HL-60 (cell line): ENCODE measurements around the gene RUNX2.

Experiments
- DNase-seq, 2 experiments: peaks; one replicate each; pipeline ENCODE4 v3.0.0-alpha.2; 2010 to 2020; ENCODE audit warnings: low read depth in 1 of 2, low spot score in 1 of 2
- H3K27ac ChIP-seq: fragments of 250-450 bp; sonication (Bioruptor Pico); replicated peaks from 2 replicates; pipeline ENCODE4 v1.5.1; 2020; ENCODE audit warnings: mild to moderate bottlenecking, moderate library complexity
- H3K27me3 ChIP-seq: fragments of 250-450 bp; sonication (Bioruptor Pico); 2 replicates; pipeline ENCODE4 v1.5.1; 2021; ENCODE audit warnings: mild to moderate bottlenecking, moderate library complexity; ENCODE audit not compliant: insufficient read depth, poor library complexity, severe bottlenecking
- H3K4me3 ChIP-seq: replicated peaks from 2 replicates; pipeline ENCODE4 v1.5.1; 2011; ENCODE audit warnings: mild to moderate bottlenecking, control low read depth, low read length; ENCODE audit not compliant: insufficient read depth
- GABPA ChIP-seq: IDR thresholded peaks from 2 replicates; pipeline ENCODE4 v1.6.1; 2012; ENCODE audit warnings: low read depth
- POLR2AphosphoS5 ChIP-seq: IDR thresholded peaks from 2 replicates; pipeline ENCODE4 v1.6.1; 2012; ENCODE audit warnings: low read depth
- SPI1 ChIP-seq: IDR thresholded peaks from 2 replicates; pipeline ENCODE4 v1.6.1; 2012; ENCODE audit warnings: low read depth, mild to moderate bottlenecking, borderline replicate concordance
- TF ChIP-seq, protein P1 (sequence below): IDR thresholded peaks from one replicate; pipeline ENCODE4 v1.5.1; 2011; ENCODE audit warnings: low read length, control low read depth, inconsistent platforms; ENCODE audit not compliant: insufficient read depth
- TF ChIP-seq, protein P2 (sequence below): IDR thresholded peaks from 2 replicates; pipeline ENCODE4 v1.6.1; 2012; ENCODE audit warnings: low read depth; ENCODE audit not compliant: insufficient replicate concordance

RUNX2 gene

DNA sequence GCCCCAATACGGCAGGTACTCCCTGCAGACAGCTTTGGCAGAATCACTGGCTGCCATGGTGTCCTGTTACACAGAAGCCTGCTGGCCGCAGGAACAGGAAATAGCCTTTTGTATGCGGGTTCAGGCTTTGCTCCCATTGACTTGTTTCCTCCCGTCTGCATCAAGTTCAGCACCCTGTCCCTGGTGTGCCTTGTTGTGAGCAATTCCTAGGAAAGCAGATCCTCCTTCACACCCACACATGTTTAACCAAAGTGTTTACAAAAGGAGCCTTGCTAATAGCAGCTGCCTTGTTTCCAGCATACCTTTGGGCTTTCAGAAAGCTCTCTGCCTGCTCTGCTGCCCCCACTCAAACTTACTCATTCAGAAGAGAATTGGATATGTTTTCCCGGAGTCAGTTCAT is 176.8 kb downstream of the RUNX2 start:
- no peak for DNase-seq
- H3K27me3 ChIP-seq = no peaks in the 10 kb centered on the region
- TF ChIP-seq, protein P1, sequence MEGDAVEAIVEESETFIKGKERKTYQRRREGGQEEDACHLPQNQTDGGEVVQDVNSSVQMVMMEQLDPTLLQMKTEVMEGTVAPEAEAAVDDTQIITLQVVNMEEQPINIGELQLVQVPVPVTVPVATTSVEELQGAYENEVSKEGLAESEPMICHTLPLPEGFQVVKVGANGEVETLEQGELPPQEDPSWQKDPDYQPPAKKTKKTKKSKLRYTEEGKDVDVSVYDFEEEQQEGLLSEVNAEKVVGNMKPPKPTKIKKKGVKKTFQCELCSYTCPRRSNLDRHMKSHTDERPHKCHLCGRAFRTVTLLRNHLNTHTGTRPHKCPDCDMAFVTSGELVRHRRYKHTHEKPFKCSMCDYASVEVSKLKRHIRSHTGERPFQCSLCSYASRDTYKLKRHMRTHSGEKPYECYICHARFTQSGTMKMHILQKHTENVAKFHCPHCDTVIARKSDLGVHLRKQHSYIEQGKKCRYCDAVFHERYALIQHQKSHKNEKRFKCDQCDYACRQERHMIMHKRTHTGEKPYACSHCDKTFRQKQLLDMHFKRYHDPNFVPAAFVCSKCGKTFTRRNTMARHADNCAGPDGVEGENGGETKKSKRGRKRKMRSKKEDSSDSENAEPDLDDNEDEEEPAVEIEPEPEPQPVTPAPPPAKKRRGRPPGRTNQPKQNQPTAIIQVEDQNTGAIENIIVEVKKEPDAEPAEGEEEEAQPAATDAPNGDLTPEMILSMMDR = no peak
- no peak overlapping the region for H3K27ac ChIP-seq
- no peak overlapping the region for H3K4me3 ChIP-seq

DNA sequence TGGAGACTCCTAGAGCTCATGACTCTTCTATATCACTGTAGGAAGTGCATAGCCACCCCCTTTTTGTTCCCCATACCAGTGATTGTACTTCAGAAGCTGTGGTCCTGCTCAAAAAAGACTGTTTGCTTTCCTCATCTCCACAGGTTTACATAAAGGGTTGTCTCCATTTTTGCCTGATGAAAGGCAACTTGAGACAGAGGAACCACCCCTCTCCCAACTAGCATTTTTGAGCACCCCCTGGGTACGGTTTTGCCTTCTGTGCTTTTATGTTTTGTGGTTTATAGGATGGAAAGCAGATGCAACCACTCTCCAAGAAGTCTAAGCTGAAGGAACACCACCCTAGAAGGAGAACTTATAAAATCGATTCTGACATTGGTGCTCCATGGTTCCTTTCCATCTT is 177.3 kb downstream of the RUNX2 start:
- no peak for DNase-seq
- TF ChIP-seq POLR2AphosphoS5 (no peak), SPI1 (no peak), GABPA (no peak)
- TF ChIP-seq, protein P2, sequence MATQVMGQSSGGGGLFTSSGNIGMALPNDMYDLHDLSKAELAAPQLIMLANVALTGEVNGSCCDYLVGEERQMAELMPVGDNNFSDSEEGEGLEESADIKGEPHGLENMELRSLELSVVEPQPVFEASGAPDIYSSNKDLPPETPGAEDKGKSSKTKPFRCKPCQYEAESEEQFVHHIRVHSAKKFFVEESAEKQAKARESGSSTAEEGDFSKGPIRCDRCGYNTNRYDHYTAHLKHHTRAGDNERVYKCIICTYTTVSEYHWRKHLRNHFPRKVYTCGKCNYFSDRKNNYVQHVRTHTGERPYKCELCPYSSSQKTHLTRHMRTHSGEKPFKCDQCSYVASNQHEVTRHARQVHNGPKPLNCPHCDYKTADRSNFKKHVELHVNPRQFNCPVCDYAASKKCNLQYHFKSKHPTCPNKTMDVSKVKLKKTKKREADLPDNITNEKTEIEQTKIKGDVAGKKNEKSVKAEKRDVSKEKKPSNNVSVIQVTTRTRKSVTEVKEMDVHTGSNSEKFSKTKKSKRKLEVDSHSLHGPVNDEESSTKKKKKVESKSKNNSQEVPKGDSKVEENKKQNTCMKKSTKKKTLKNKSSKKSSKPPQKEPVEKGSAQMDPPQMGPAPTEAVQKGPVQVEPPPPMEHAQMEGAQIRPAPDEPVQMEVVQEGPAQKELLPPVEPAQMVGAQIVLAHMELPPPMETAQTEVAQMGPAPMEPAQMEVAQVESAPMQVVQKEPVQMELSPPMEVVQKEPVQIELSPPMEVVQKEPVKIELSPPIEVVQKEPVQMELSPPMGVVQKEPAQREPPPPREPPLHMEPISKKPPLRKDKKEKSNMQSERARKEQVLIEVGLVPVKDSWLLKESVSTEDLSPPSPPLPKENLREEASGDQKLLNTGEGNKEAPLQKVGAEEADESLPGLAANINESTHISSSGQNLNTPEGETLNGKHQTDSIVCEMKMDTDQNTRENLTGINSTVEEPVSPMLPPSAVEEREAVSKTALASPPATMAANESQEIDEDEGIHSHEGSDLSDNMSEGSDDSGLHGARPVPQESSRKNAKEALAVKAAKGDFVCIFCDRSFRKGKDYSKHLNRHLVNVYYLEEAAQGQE = no peak
- TF ChIP-seq, protein P1 = no peak
- no peak overlapping the region for H3K4me3 ChIP-seq
- H3K27me3 ChIP-seq = no peaks in the 10 kb centered on the region
- no peak overlapping the region for H3K27ac ChIP-seq

DNA sequence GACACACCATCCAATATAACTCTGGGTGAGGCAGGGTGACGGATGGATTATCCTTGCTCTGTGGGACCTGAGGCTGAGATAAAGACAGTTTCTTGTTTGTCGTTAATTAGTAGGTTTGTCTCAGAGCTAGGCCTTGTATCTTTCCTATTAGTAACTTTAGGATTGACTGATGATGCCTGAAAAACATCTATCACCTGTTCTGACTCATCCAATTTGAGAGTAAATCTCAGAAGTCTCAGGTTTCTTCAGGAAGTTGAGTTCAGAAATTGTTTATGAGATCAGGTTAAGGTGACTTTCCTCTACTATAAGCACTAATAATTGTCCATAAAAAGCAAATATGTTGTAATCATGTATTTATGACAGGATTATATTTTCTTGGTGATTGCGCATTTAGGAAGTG is 179.1 kb downstream of the RUNX2 start:
- no peak overlapping the region for H3K4me3 ChIP-seq
- no peak overlapping the region for H3K27ac ChIP-seq
- TF ChIP-seq SPI1 (no peak), POLR2AphosphoS5 (no peak), GABPA (no peak)
- TF ChIP-seq, protein P1 = no peak
- TF ChIP-seq, protein P2 = no peak
- no peaks in the 10 kb centered on the region for H3K27me3 ChIP-seq
- no peak for DNase-seq

DNA sequence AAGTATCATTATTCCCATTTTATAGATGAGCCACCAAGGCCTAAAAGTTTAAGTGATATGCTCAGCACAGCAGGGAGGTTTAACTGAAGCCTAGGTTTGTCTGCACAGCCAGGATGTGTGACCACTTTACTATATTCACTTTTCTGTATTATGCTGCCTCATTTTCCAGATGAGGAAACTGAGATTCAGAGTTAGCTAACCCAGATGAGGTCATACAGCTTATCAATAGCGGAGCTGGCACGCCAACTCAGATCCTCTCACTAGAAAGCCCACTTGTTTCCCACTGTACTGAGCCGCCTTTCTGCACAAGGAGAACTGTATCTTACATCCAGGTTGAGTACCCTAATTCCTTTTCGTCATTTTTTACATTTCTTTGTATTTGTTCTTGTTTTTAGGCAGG is 181.3 kb downstream of the RUNX2 start:
- Histone ChIP-seq H3K27ac (no peak overlapping the region), H3K4me3 (no peak overlapping the region), H3K27me3 (no peaks in the 10 kb centered on the region)
- no peak for DNase-seq
- TF ChIP-seq, protein P2 = no peak
- TF ChIP-seq POLR2AphosphoS5 (no peak), GABPA (no peak), SPI1 (no peak)
- TF ChIP-seq, protein P1 = no peak
